ENCODE results near the gene FAT3.

- TF ChIP-seq CTCF (IDR thresholded peaks at IDR 0.05; ENCODE audit: extremely low read depth in 1 of 2, insufficient read depth in 1 of 2, low read depth in 1 of 2, low read length in 2 of 2), result no peak
- no peak for TF ChIP-seq POLR2AphosphoS5 (IDR thresholded peaks at IDR 0.05; ENCODE audit: insufficient read depth, low read depth, low read length)
- TF ChIP-seq FOS (IDR thresholded peaks at IDR 0.05; ENCODE audit: borderline replicate concordance, insufficient read depth, low read length), result no peak
- TF ChIP-seq EZH2 (IDR thresholded peaks at IDR 0.05; ENCODE audit: borderline replicate concordance, low read depth, low read length, severe bottlenecking), result no peak
- no peak for TF ChIP-seq JUN (IDR thresholded peaks at IDR 0.05; ENCODE audit: borderline replicate concordance, insufficient read depth, insufficient read length, low read depth)
- no peak for TF ChIP-seq POLR2A (IDR thresholded peaks at IDR 0.05; ENCODE audit: low read depth, low read length)
- no peak for TF ChIP-seq MAX (IDR thresholded peaks at IDR 0.05; ENCODE audit: insufficient read depth, insufficient read length)
Measured at GRCh38 chr11:92236856-92237255, 12.2 kb downstream of the FAT3 start.

Measured in endothelial cell of umbilical vein (primary cell).